HG03469 (cell line): Measurements from ENCODE around the gene ITPR2.
"Not testable (repeated sequence)": the region's sequence is repeated elsewhere in the genome, so short reads cannot be mapped to it uniquely, and the experiment has no call there.

ENCODE experiments used
- ATAC-seq: cut with Tn5 transposase; IDR thresholded peaks from one replicate; pipeline ENCODE4 v1.9.1; 2021; ENCODE audit warnings: mild to moderate bottlenecking, moderate library complexity, moderate number of reproducible peaks; ENCODE audit not compliant: unreplicated experiment

ITPR2 gene

GRCh38 chr12:26636710-26637328, 196.2 kb downstream of the ITPR2 start:
- no peak for ATAC-seq

GRCh38 chr12:26633591-26634210, 199.3 kb downstream of the ITPR2 start:
- ATAC-seq: no peak

GRCh38 chr12:26632756-26633155, 200.2 kb downstream of the ITPR2 start:
- no peak for ATAC-seq

DNA sequence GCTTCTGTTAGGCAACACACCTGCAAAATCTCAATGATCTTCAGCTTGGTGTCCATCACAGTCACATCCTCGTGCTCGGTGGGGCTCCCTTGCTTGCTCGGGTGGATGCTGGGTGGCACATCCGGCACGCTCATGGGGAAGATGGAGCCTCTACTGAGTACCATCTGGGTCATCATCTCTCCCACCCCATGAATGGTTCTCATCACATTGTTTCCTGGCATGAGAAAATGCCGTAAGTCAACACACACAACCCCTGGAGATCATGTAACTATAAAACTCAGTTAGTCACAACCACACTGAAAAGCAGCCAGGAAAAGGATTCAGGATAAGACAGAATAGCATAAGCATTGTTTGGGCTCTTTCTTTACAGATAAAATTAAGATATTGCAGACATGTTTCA, 201.1 kb downstream of the ITPR2 start:
- no peak for ATAC-seq

DNA sequence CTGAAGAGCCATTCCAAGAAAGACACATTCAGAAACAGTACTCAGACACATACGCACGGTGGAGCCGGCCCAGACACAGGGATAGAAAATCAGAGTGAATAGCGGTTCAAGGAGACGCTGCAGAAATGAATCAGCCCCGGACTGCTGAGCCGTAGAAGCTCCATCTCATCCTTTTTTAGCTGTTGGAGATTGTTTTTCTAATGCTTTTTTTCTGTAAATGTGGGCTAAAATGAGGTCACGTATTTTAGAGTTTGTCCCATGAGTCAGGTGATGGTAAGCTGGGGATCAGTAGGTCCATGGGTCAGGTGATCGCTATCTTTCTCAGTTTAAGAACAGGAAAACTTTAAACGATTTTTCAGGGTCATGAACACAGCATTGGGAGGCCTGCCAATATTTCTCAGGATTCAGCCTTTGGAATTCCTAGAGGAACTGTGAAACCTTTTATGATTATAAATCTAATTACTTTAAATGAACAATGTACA, 202.4 kb downstream of the ITPR2 start:
- ATAC-seq: no peak

GRCh38 chr12:26629864-26630263, 203.1 kb downstream of the ITPR2 start:
- no peak for ATAC-seq

- no peak for ATAC-seq
Measured at GRCh38 chr12:26628234-26628633, 204.8 kb downstream of the ITPR2 start.

GRCh38 chr12:26627335-26627734, 205.7 kb downstream of the ITPR2 start:
- no peak for ATAC-seq

- no peak for ATAC-seq
Measured at GRCh38 chr12:26623136-26623535, 209.9 kb downstream of the ITPR2 start.

- no peak for ATAC-seq
Measured at GRCh38 chr12:26622601-26623000, 210.4 kb downstream of the ITPR2 start.

DNA sequence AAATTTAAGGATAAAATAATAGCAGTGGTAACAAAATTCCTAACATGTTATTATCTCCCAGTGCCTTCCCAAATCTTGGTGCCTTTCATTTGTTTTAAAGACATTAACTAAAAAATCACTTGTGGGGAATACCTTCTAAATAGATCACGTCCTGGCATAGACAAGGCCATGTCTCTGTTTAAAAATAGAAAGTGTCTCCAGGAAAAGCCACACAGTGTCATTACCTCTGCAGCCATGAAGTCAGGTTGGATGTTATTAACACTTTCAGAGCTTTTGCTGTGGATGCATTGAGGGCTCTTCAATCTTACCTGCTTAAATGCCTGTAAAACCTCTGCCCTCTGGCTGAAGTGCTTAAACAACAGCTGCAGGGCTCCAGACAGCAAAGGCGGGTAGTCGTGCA, 211.1 kb downstream of the ITPR2 start:
- ATAC-seq: no peak

DNA sequence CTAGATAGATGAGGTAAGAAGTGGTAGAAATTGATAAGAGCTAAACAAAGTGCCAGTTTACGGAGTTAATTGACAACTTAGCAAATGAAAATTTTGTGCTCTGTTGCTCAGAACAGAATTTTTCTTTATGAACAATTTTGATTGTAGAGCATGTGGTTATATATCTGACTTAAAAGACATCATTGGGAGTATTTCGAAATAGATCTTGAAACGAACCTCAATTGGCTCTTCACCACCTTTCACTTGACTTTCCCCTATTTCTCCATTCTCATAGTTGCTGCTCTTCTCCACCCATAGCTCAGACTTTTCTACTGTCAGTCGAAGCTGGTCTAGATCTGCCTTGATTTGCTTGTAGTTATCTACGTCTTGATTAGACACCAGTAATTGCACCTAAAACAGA, 212.1 kb downstream of the ITPR2 start:
- ATAC-seq: no peak

- no peak for ATAC-seq
Measured at GRCh38 chr12:26617513-26617912, 215.5 kb downstream of the ITPR2 start.

GRCh38 chr12:26614011-26614616, 218.9 kb downstream of the ITPR2 start:
- no peak for ATAC-seq

DNA sequence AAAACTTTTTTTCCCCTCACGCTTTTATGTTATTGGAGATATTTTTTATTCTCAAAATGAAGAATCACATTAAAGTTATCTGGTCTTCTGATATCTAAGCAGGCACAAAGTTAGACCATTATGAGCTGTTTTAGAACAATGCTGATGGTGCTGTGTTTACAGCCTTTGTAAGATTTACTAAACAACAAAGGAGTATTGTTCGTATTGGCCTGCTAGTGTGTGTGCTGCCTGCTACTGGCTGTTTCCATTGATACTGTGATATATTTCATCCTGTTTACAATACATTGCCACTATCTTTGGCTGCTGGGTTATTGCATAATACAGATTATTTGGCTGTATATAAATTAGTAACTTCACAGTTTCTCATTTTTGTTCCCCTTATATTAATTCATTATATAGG, 220.8 kb downstream of the ITPR2 start:
- no peak for ATAC-seq

- no peak for ATAC-seq
Measured at GRCh38 chr12:26611598-26611997, 221.4 kb downstream of the ITPR2 start.

GRCh38 chr12:26610774-26611173, 222.2 kb downstream of the ITPR2 start:
- ATAC-seq: no peak

DNA sequence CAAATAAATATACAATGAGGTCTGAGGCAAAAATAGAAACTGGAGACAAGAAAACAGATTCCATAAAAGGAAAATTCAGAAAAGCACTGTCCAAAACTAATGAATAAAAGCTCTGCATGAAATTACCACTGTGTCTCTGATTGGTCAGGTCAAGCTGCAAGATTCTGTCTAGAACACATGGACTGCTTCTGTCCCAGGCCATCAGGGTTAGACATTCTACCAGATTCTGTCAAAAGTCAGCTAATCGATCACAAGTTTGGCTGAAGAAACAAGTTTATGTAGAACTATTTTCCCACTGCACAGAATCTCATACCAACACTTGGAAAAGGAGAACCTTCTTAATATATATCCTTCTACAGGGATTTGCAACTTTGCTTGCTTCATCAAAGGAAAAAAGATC, 223.0 kb downstream of the ITPR2 start:
- ATAC-seq: no peak

DNA sequence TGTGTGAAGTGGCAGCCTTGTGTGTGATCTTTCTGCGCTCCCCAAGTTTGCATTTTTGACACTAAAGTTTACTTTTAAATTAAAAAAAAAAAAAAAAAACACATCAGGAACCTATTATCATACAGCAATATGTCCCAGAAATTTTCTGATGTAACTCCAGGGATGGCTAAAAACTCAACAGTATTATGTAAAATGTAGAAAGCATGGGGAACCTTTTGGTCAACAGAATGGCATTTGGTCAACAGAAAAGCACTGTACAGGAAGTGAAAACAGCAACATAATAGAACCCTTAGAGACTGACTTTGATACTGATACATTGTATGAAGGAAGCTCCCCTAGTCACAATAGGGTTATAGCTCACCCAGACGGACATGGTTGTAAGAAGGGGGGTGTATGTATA, 224.3 kb downstream of the ITPR2 start:
- ATAC-seq: no peak

DNA sequence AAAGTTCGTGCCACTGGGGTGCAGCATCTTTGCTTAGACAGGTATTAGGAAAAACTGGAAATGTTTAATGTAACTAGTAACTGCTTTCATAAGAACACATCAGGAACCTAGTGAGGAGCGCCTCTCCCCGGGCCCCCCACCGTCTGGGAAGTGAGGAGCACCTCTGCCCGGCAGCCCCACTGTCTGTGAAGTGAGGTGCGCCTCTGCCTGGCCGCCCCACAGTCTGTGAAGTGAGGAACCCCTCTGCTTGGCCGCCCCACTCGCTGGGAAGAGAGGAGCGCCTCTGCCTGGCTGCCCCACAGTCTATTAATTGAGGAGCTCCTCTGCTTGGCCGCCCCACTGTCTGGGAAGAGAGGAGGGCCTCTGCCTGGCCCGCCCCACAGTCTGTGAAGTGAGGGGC, 224.7 kb downstream of the ITPR2 start:
- ATAC-seq: no peak

DNA sequence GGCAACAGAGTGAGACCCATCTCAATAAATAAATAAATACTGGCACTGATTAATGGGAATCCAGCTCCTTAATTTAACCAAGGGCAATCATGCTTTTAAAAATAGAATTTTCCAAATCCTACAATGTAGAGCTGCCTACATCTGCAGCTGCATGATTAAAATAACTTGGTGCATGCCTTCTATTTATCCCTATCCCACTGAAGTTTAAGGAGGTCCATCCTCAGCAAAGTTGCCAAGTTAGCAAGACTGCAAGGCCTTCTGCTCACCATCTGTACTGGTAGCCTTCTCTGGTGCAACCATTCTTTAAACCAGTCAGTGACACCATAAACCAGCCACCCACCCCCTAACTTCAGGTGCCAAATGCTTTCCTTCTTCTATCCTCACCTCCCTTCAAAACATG, 226.1 kb downstream of the ITPR2 start:
- no peak for ATAC-seq

GRCh38 chr12:26604813-26605212, 228.2 kb downstream of the ITPR2 start:
- not testable (repeated sequence) for ATAC-seq
